Endodermal cell (in vitro differentiated cells): ENCODE measurements around the gene KLHDC4. TPM values are rescaled to one million over a fixed set of nuclear protein-coding genes. Genes with fewer than 3 reads are reported as not detected.

Experiments used
- DNase-seq: peaks from one replicate; pipeline ENCODE4 v3.0.0-alpha.2; 2017
- H3K27ac ChIP-seq: 2 replicates; pipeline ENCODE4 v1.5.1; 2013; ENCODE audit warnings: mild to moderate bottlenecking, low read depth, low read length, moderate library complexity
- H3K27me3 ChIP-seq: 2 replicates; pipeline ENCODE4 v1.6.1; 2013; ENCODE audit warnings: mild to moderate bottlenecking, low read length, moderate library complexity; ENCODE audit not compliant: insufficient read depth, control insufficient read depth, poor library complexity, severe bottlenecking
- H3K36me3 ChIP-seq: 2 replicates; pipeline ENCODE4 v1.7.0; 2013; ENCODE audit warnings: mild to moderate bottlenecking, low read length, moderate library complexity; ENCODE audit not compliant: control insufficient read depth, insufficient read depth
- H3K4me1 ChIP-seq: one replicate; pipeline ENCODE4 v1.7.0; 2013; ENCODE audit warnings: low read length; ENCODE audit not compliant: control insufficient read depth, insufficient read depth
- H3K4me3 ChIP-seq: 2 replicates; pipeline ENCODE4 v1.5.1; 2013; ENCODE audit warnings: mild to moderate bottlenecking, low read length, moderate library complexity
- H3K9ac ChIP-seq: 2 replicates; pipeline ENCODE4 v1.6.1; 2013; ENCODE audit warnings: mild to moderate bottlenecking, low read length, moderate library complexity; ENCODE audit not compliant: poor library complexity, severe bottlenecking; ENCODE audit errors: extremely low read depth
- H3K9me3 ChIP-seq: 2 replicates; pipeline ENCODE4 v1.6.1; 2013; ENCODE audit warnings: mild to moderate bottlenecking, low read length, moderate library complexity; ENCODE audit not compliant: control insufficient read depth
- H3K27ac Mint-ChIP-seq: 2 replicates; pipeline ENCODE4 v1.8.0; 2020; ENCODE audit warnings: mixed read lengths
- H3K27me3 Mint-ChIP-seq: 2 replicates; pipeline ENCODE4 v1.8.0; 2021; ENCODE audit warnings: mild to moderate bottlenecking, mixed read lengths; ENCODE audit not compliant: insufficient read depth
- H3K36me3 Mint-ChIP-seq: 2 replicates; pipeline ENCODE4 v1.8.0; 2020; ENCODE audit warnings: low read depth, mixed read lengths
- H3K4me1 Mint-ChIP-seq: 2 replicates; pipeline ENCODE4 v1.8.0; 2020; ENCODE audit warnings: mixed read lengths
- H3K4me3 Mint-ChIP-seq: 2 replicates; pipeline ENCODE4 v1.8.0; 2020; ENCODE audit warnings: mild to moderate bottlenecking, moderate library complexity, mixed read lengths
- H3K9me3 Mint-ChIP-seq: 2 replicates; pipeline ENCODE4 v1.8.0; 2020; ENCODE audit warnings: mild to moderate bottlenecking, mixed read lengths
- WGBS, 2 experiments: methylation state at CpG; one replicate each; pipeline versions ENCODE4 v1.1.5 to v1.1.7; 2013; ENCODE audit warnings: missing lambda C conversion rate in 2 of 2, mixed read lengths in 1 of 2; ENCODE audit not compliant: insufficient coverage in 1 of 2, insufficient read length in 1 of 2; 5-methylcytosine and 5-hydroxymethylcytosine counted together
- total RNA-seq, 2 donors: library from RNA; stranded (reverse); fragmentation: NEBNext Ultra II Directional in 1 of 2; extraction: Animal tissue kit (Norgen Biotek cat#: 25700) in 1 of 2; gene quantifications; 2 replicates in 1 of 2; 3 replicates in 1 of 2; pipeline ENCODE4 v1.2.1, GENCODE V29; 2021
- TF ChIP-seq, protein P1 (sequence below): fragments of 200-600 bp; sonication (generic); conservative IDR thresholded peaks from 2 replicates; pipeline ENCODE4 v1.5.0; 2021; ENCODE audit warnings: antibody characterized with exemption, mild to moderate bottlenecking

Gene KLHDC4
- total RNA-seq, 2 donors from 2014 or later: 52.8 to 58.8 TPM

DNA sequence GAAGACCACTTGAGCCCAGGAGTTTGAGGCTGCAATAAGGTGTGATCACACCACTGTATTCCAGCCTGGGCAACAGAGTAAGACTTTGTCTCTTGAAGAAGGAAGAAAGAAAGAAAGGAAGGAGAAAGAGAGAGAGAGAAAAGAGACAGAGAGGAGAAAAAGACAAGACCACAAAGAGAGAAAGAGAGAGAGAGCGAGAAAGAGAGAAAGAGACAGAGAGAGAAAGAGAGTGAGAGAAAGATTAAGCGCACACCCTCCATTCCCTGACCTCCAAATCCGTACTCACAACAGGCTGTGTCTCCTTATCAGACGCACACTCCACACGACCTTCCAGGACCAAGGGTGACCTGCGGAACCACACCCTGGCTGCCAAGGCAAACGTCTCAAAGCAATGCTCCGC is 19.6 kb downstream of the KLHDC4 start:
- peaks cover 10% of the 10 kb centered on the region for H3K9me3 ChIP-seq
- Mint-ChIP-seq H3K9me3 (no peaks in the 10 kb centered on the region), H3K4me1 (no peaks in the 10 kb centered on the region), H3K4me3 (no peak overlapping the region), H3K36me3 (peaks cover 80% of the 10 kb centered on the region), H3K27ac (no peak overlapping the region), H3K27me3 (no peaks in the 10 kb centered on the region)
- no peaks in the 10 kb centered on the region for H3K4me1 ChIP-seq
- TF ChIP-seq, protein P1, sequence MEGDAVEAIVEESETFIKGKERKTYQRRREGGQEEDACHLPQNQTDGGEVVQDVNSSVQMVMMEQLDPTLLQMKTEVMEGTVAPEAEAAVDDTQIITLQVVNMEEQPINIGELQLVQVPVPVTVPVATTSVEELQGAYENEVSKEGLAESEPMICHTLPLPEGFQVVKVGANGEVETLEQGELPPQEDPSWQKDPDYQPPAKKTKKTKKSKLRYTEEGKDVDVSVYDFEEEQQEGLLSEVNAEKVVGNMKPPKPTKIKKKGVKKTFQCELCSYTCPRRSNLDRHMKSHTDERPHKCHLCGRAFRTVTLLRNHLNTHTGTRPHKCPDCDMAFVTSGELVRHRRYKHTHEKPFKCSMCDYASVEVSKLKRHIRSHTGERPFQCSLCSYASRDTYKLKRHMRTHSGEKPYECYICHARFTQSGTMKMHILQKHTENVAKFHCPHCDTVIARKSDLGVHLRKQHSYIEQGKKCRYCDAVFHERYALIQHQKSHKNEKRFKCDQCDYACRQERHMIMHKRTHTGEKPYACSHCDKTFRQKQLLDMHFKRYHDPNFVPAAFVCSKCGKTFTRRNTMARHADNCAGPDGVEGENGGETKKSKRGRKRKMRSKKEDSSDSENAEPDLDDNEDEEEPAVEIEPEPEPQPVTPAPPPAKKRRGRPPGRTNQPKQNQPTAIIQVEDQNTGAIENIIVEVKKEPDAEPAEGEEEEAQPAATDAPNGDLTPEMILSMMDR: no peak
- no peak overlapping the region for H3K4me3 ChIP-seq
- DNase-seq: no peak
- H3K27me3 ChIP-seq: no peaks in the 10 kb centered on the region
- no peak overlapping the region for H3K9ac ChIP-seq
- 92 to 100% methylated on average over 3 to 8 of the region's 8 CpGs for WGBS, 2 experiments
- H3K36me3 ChIP-seq: peaks cover 75% of the 10 kb centered on the region
- no peak overlapping the region for H3K27ac ChIP-seq

- Mint-ChIP-seq H3K27me3 (no peaks in the 10 kb centered on the region), H3K4me3 (no peak overlapping the region), H3K9me3 (no peaks in the 10 kb centered on the region), H3K36me3 (peaks cover 77% of the 10 kb centered on the region), H3K4me1 (no peaks in the 10 kb centered on the region), H3K27ac (no peak overlapping the region)
- no peak for DNase-seq
- H3K4me1 ChIP-seq: no peaks in the 10 kb centered on the region
- TF ChIP-seq, protein P1: no peak
- no peak overlapping the region for H3K4me3 ChIP-seq
- peaks cover 10% of the 10 kb centered on the region for H3K9me3 ChIP-seq
- WGBS, 2 experiments: 95% methylated on average over 8 to 25 of the region's 25 CpGs
- H3K36me3 ChIP-seq: peaks cover 75% of the 10 kb centered on the region
- no peaks in the 10 kb centered on the region for H3K27me3 ChIP-seq
- no peak overlapping the region for H3K27ac ChIP-seq
- no peak overlapping the region for H3K9ac ChIP-seq
Observed at GRCh38 chr16:87744750-87745514, 20.9 kb downstream of the KLHDC4 start.

- Histone ChIP-seq H3K4me1 (no peaks in the 10 kb centered on the region), H3K9me3 (peaks cover 10% of the 10 kb centered on the region), H3K27me3 (no peaks in the 10 kb centered on the region), H3K9ac (no peak overlapping the region), H3K27ac (no peak overlapping the region), H3K4me3 (no peak overlapping the region), H3K36me3 (peaks cover 62% of the 10 kb centered on the region)
- WGBS, 2 experiments: 93 to 94% methylated on average over 16 to 17 of the region's 17 CpGs
- Mint-ChIP-seq H3K27ac (no peak overlapping the region), H3K36me3 (peaks cover 62% of the 10 kb centered on the region), H3K4me1 (no peaks in the 10 kb centered on the region), H3K4me3 (no peak overlapping the region), H3K9me3 (no peaks in the 10 kb centered on the region), H3K27me3 (no peaks in the 10 kb centered on the region)
- TF ChIP-seq, protein P1: no peak
- no peak for DNase-seq
Observed at GRCh38 chr16:87742781-87743490, 22.9 kb downstream of the KLHDC4 start.
